ENCODE measurements around the gene TBX2.

TBX2 gene

GRCh38 chr17:61369751-61370150 lies 29.9 kb upstream of the TBX2 start:
- DNase-seq = no peak

- no peak for DNase-seq
Observed at GRCh38 chr17:61371179-61371578, 28.5 kb upstream of the TBX2 start.

DNA sequence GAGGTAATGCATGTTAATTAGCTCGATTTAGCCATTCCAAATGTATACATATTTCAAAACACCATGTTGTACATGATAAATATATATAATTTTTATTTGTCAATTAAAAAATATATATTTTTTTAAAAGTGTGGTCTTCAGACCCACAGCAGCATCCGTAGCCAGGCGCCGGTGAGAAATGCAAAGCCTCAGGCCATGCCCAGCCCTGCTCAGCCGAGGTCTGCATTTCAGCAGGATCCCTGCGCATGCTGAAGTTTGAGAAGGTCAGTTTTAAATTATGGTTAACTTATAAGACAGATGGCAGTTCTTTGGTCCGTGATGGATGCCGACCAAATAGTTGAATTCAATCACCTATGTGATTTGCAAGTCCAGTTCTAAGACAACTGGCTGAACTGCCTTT lies 28.0 kb upstream of the TBX2 start:
- no peak for DNase-seq

DNA sequence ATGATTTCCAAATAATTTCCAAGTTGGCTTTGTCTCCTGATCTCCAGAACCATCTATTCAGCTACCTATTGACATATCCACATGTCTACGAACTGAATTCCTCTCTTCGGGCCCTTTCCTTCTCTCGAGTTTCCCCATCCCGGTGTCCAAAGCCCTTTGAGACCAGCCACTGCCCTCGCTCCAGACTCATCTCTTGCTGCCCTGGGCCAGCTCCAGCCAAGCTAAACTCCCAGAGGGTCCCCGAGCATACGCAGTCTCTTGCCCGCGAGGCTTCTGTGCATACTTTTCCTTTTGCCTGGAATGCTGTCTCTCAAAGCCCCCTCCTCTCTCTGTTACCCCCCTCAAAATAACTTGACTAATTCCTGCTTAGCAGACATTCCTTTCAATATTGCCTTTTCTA lies 27.2 kb upstream of the TBX2 start:
- no peak for DNase-seq

DNA sequence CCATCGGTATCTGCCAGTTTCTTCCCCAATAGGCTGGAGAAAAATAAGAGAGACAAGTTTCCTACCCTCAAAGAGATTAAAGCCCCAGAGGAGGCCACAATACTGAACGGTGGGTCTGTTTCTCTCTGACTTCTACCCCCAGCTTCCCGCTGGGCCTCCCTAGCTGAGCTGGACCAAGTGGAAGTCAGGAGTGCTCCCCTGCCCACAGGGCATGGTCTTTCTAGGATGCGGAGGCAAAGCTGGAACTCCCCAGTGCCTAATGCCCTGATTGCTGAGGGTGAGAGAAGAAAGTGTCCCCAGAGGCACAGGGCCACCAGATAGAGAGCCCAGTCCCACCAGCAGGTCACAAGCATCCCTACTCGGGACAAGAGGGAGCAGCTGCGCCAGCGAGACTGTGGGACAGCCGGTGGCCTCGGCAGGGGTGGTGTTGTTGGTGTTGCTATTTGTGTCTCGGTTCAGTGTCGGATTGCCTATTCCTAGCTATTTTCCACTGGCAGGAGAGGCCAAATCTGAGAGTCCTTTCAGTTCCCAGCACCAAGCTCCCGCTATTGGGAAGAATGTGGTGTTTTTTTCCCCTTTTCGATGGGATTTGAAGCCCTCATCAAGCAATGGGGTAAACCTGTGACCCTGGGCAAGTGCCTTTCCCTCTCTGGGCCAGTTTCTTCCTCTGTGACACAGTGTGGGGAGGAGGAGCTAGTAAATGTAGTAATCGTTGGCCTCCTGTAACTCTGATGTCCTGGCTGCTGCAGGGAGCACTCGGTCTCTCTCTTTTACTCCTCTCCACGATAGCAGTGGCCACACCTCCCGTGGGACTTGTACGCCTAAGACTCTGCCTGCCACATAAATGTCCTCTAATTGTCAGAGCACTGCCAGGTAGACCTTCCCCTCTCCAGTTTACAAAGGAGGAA lies 22.5 kb upstream of the TBX2 start:
- no peak for DNase-seq

GRCh38 chr17:61378658-61379456 lies 20.8 kb upstream of the TBX2 start:
- DNase-seq = no peak

DNA sequence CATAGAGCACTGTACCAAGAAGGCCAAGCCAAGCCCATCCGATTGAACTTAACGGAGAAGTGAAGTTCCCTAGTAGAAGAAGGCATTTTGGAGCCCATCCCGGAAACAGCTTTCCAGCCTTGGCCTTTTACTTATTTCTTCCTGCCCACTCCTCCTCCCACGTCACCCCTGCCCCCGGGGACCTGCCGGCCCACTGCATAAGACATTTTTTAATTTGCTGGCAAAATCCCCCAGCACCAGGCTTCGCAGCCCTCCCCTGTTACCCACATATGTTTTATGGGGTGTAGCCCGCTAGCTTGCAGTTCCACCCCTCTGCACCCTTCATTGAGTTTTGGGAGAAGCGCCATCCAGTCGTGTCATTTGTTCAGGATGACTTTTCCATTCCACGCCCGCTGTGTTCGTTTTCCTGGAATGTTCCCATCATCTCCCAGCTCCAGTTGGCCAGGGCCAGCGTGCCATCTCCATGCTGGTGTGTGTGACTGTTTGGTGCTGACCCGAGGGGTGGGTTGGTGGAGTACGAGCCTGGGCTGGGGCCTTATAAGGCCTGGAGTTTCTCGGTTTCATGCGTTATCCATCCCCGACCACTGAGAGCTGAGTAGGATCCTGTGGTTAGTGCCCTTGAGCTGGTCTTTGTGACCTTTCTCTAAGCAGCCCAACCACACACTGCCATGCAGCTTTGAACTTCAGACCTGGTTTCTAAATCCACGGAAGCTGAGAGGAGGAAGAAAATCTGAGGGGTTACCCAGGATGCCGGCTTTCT lies 20.0 kb upstream of the TBX2 start:
- DNase-seq = no peak

DNA sequence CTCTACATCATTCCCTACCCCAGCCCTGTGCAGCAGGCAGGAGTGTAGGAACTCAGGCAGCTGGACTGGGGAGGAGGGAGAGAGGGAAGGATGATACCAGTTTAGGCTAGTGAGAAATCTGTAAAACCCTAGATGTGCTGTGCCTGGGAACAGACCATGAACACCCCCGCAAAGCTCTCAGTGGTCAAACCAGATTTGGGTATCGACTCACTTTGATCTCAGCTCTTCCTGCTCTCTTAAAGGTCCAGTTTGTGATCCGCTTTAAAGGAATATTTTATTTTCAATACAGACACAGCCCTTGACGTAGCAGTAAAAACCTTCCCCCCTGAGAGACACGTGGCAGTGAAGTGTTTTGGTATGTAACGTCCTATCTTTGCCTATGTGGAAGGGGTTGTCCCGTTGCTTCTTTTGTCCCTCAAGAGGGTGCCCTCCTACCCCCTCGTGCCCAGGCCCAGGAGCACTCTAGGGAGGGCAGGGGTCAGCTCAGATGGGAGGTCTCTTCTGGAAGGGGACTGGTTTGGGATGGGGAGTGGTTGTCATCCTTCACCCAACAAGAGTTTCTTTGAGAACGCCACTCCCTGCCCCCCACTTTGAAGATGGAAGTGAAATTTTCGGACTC lies 19.3 kb upstream of the TBX2 start:
- no peak for DNase-seq

- no peak for DNase-seq
Observed at GRCh38 chr17:61380836-61381525, 18.7 kb upstream of the TBX2 start.

GRCh38 chr17:61381537-61381936 lies 18.1 kb upstream of the TBX2 start:
- DNase-seq = no peak

- DNase-seq = no peak
Observed at GRCh38 chr17:61382796-61383688, 16.6 kb upstream of the TBX2 start.

GRCh38 chr17:61383689-61384201 lies 15.9 kb upstream of the TBX2 start:
- no peak for DNase-seq

- DNase-seq = no peak
Observed at GRCh38 chr17:61384354-61384691, 15.3 kb upstream of the TBX2 start.

DNA sequence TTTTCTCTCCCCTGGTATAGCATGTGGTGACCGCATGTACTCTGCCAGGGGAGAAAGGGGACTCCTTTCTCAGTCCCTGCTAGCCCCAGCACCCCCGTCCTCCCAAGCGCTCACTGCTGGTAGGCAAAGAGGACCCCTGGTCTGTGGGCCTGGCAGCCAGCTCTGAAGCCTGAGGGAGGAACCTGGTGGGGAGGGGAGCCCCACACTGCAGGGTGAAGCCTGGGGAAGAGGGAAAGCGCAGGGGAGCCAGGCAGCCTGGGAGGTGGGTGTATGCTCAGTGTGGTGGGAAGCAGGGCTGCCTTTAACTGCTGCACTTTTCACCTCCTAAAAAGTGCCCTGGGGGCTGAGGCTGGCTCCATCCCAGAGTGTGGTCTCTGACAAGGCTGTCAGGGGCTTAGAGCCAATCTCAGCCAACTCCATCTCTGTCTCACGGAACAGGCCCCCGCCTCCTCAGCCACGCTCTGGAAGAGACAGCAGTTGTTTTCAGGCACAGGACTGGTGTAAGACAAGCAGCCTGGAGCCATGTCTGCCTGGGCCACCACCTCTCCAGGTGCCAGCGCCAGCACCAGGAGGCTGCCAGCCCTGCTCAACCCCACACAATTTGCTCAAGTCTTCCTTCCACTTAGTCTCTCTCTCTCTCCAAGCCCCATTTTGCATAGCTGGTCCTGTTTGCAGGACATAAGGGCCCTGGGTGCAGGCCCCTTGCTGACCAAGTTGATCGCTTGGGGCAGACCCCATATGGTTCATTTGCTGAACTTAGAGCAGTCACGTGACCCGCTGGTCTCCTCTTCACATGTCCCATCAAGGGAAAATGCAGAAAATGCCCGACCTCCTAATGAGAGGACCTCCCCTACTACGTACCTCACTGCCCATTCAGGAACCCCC lies 14.7 kb upstream of the TBX2 start:
- DNase-seq = no peak

DNA sequence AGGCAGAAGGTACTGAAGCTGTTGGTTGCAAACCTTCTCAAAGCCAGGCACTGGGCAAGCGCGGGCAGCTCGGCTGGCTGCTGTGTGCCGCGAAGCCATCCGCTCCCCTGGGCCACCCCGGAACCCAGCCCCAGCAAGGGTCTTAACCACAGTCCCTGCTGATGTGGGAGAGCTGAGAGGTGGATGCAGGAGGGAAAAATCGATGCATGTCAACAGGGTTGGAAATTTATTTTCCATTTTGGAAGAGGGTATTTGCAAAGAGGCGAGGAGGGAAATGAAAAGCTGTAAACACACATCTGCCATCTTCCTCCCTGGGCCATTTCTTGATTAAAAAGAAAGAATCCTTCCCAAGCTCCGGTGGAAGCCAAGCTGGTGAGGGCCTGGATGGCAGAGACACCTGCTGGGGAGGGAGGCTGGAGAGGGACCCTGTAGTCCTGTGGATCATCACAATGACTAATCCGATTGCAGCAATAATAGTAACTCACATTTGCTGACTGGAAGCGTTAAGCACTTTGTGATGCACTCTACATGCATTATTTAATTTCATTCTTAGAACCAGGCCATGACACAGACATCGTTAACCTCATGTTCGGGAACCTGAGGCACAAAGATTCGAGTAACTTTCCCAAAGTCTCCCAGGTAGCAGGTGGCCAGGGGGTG lies 13.9 kb upstream of the TBX2 start:
- no peak for DNase-seq

- no peak for DNase-seq
Observed at GRCh38 chr17:61386251-61386650, 13.4 kb upstream of the TBX2 start.

- DNase-seq = no peak
Observed at GRCh38 chr17:61387011-61387410, 12.6 kb upstream of the TBX2 start.

- no peak for DNase-seq
Observed at GRCh38 chr17:61387511-61388305, 11.9 kb upstream of the TBX2 start.

Data from activated naive CD4-positive, alpha-beta T cell treated with anti-CD3 and anti-CD28 coated beads, Interleukin-2, amount 50 U/mL, for 16 hours (primary cell).